ENCODE measurements around the gene WDR86.

The WDR86 gene

DNA sequence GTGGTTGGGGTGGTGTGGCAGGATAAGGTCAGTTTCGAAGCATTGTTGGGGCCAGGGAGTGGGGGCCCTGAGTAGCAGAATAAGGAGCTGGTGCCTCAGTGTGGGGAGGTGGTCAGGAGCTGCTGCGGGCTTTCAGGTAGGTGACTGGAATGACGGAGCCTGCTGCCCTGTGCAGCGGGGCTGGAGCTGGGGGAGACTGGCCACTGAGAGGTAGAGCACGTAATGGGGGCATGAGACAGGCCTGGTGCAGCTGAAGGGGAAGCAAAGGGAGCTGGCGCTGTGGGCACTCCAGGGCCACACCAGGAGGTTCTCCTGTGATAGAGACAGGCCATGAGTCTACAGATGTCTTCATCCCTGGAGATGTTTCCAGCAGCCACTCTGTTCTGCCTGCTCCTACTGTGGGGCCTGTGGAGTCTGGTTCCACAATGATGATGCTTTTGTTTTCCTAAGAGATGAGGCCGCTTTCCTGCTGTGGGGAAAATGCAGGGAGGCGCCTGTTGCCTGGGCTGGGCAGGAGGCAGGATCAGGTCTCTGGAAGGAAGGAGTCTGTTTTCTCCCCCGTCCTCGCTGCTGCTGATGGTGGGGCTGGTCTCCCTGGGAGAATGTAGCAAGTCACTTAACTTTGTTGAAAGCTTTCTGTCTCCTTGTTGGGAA, 37.1 kb downstream of the WDR86 start:
- H3K4me3 ChIP-seq (ENCODE audit: low read depth, low read length), result no peak overlapping the region
- no peak for DNase-seq (ENCODE audit: low read depth)

- H3K4me3 ChIP-seq (ENCODE audit: low read depth, low read length), result no peak overlapping the region
- no peak for DNase-seq (ENCODE audit: low read depth)
Observed at GRCh38 chr7:151371266-151371665, 38.6 kb downstream of the WDR86 start.

DNA sequence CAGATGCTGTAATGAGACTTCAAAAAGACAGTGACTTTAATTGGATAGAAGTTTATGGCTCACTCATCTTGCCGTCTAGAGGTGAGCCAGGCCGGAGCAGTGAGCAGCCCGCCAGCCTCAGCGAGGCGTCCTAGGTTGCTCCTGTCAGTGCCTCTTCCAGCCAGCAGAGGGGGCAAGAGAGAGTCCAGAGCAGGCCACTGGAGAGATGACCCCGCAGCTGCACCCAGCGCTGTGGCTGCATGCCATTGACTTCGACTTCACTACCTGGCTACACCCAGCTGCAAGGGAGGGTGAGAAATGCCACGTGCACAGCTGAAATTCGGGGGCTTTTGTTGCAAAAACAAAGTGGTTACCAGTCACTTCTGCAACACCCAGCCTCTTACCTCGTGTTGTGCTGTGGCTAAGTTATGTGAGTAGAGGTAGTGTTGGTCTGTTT, 41.7 kb downstream of the WDR86 start:
- peak; percentile 12 for DNase-seq (ENCODE audit: low read depth)
- no peak overlapping the region for H3K4me3 ChIP-seq (ENCODE audit: low read depth, low read length)

GRCh38 chr7:151367284-151367683, 42.6 kb downstream of the WDR86 start:
- peak; percentile 4 for DNase-seq (ENCODE audit: low read depth)

GRCh38 chr7:151366880-151367222, 43.0 kb downstream of the WDR86 start:
- no peak overlapping the region for H3K4me3 ChIP-seq (ENCODE audit: low read depth, low read length)
- DNase-seq (ENCODE audit: low read depth), result peak; percentile 14

More at GRCh38 chr7:151367284-151367683, 42.6 kb downstream of the WDR86 start:
- no peak overlapping the region for H3K4me3 ChIP-seq (ENCODE audit: low read depth, low read length)

DNA sequence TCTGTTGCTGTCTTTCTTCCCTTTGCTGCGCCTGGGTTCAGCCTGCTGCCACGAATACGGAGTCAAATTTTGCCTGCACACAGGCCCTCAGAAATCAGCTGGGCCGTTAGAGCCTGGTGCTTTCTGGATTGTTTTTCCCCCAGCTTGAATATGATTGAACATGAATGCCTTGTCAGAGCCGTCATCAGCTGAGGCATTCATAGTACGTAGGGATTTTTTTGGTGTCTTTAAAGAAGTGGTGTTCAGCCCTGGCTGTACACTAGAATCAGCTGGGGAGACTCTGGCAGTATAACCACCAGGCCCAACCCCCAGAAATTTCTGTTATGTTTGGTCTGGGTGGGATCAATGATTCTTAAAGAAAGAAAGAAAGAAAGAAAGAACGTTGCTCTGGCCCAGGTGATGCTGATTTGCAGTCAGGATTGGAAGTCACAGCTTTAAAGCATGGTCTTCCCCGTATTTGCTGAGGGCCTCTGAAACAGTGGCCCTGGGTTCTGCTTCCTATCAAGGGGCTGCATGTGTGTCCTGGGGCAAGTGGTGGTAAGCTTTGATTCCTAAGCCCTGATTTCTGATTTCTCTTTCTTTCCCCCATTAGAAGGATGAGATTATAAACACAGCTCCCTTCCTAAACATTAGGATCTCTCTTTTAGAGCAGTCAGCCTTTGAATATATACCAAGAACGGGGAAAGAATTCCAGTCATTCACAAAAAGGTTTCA, 43.5 kb downstream of the WDR86 start:
- no peak for DNase-seq (ENCODE audit: low read depth)
- no peak overlapping the region for H3K4me3 ChIP-seq (ENCODE audit: low read depth, low read length)

GRCh38 chr7:151363182-151363581, 46.7 kb downstream of the WDR86 start:
- H3K4me3 ChIP-seq (ENCODE audit: low read depth, low read length), result no peak overlapping the region
- DNase-seq (ENCODE audit: low read depth), result no peak

GRCh38 chr7:151361193-151361959, 48.5 kb downstream of the WDR86 start:
- DNase-seq (ENCODE audit: low read depth), result no peak
- no peak overlapping the region for H3K4me3 ChIP-seq (ENCODE audit: low read depth, low read length)

GRCh38 chr7:151352512-151352911, 57.3 kb downstream of the WDR86 start:
- no peak for DNase-seq (ENCODE audit: low read depth)
- H3K4me3 ChIP-seq (ENCODE audit: low read depth, low read length), result no peak overlapping the region

- no peak overlapping the region for H3K4me3 ChIP-seq (ENCODE audit: low read depth, low read length)
- no peak for DNase-seq (ENCODE audit: low read depth)
Observed at GRCh38 chr7:151351967-151352366, 57.9 kb downstream of the WDR86 start.

GRCh38 chr7:151351027-151351426, 58.8 kb downstream of the WDR86 start:
- H3K4me3 ChIP-seq (ENCODE audit: low read depth, low read length), result no peak overlapping the region
- no peak for DNase-seq (ENCODE audit: low read depth)

GRCh38 chr7:151349507-151349853, 60.4 kb downstream of the WDR86 start:
- no peak for DNase-seq (ENCODE audit: low read depth)
- H3K4me3 ChIP-seq (ENCODE audit: low read depth, low read length), result no peak overlapping the region

DNA sequence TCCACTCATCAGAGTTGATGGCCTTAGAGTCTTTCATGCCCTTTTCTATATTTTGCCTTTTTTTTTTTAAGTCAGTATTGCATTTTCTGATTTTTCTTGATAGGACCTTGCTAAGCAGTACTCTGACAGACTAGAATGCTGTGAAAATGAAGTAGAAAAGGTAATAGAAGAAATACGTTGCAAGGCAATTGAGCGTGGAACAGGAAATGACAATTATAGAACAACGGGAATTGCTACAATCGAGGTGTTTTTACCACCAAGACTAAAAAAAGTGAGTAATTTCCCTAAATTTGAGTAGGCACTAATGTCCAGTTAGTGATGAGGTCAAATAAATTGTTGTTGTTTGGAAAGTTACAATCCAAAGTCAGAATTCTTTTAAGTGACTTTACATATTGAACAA, 60.9 kb downstream of the WDR86 start:
- no peak for DNase-seq (ENCODE audit: low read depth)
- no peak overlapping the region for H3K4me3 ChIP-seq (ENCODE audit: low read depth, low read length)

DNA sequence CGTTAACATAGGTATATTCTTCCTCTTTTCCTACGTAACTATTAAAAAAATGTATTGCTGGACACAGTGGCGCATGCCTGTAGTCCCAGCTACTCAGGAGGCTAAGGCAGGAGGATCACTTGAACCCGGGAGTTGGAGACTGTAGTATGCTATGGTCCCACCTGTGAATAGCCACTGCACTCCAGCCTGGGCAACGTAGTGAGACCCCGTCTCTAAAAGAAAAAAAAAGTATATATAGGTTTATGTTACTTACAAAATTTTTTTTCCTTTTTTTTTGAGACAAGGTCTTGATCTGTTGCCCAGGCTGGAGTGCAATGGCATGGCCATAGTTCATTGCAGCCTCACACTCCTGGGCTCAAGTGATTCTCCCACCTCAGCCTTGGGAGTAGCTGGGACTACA, 62.6 kb downstream of the WDR86 start:
- H3K4me3 ChIP-seq (ENCODE audit: low read depth, low read length), result no peak overlapping the region
- no peak for DNase-seq (ENCODE audit: low read depth)

GRCh38 chr7:151346470-151346769, 63.4 kb downstream of the WDR86 start:
- DNase-seq (ENCODE audit: low read depth), result no peak

DNA sequence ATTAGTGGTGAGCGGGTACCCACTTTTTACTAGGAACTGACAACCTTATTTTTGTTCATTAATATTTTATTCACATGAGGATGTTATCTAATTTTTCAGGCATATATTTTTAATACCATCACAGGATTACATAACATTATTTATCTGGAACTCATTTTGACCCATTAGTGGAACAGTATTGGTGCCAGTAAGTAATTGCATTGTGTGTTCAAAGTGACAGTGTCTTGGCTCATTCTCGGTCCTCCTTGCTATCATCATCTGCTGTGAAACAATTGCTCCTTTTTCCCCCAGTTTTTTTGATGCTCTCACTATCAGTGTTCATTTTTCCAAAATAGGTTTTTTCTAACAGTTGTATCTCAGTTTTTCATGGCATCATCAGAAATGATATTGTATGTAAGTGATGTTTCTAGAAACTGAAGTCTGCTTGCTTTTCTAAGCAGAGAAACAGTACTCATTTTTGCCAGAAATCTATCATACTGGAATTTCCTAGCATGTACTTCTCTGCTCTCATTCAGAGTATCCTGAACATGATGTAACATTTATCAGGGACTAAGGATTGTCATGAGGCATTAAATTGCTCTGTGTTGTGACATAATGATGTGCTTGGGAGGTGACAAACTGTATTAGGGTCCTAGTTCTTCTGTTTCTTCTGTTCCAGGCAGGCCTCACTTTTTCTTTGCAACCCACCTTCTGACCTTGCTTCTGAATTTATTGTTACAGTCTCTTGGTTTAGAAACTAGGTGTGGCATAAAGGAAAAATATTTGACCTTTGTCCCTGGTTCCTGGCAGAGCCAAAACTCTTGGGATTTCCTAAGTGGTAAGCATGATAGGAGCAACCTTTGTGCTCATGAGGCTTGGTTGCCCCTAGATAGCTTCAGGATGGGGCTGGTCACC, 64.0 kb downstream of the WDR86 start:
- no peak for DNase-seq (ENCODE audit: low read depth)
- no peak overlapping the region for H3K4me3 ChIP-seq (ENCODE audit: low read depth, low read length)

More at GRCh38 chr7:151346470-151346769, 63.4 kb downstream of the WDR86 start:
- no peak overlapping the region for H3K4me3 ChIP-seq (ENCODE audit: low read depth, low read length)

GRCh38 chr7:151343516-151343915, 66.3 kb downstream of the WDR86 start:
- no peak overlapping the region for H3K4me3 ChIP-seq (ENCODE audit: low read depth, low read length)
- no peak for DNase-seq (ENCODE audit: low read depth)

DNA sequence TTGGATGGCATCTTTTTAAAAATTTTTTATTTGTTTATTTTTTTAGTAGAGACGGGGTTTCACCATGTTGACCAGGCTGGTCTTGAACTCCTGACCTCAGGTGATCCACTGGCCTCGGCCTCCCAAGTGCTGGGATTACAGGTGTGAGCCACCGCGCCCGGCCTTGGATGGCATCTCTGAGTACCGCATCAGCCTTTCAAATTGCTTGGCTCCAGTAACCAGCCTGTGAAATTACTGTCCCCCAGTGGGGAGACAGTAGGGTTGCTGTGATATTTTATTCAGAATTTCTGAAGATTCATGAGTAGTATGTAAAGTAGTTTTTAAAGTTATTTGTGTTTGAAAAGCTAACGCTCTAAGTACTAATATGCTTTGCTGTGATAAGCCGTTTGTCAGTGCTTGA, 67.0 kb downstream of the WDR86 start:
- no peak for DNase-seq (ENCODE audit: low read depth)
- peak overlapping the region; percentile 54 for H3K4me3 ChIP-seq (ENCODE audit: low read depth, low read length)

DNA sequence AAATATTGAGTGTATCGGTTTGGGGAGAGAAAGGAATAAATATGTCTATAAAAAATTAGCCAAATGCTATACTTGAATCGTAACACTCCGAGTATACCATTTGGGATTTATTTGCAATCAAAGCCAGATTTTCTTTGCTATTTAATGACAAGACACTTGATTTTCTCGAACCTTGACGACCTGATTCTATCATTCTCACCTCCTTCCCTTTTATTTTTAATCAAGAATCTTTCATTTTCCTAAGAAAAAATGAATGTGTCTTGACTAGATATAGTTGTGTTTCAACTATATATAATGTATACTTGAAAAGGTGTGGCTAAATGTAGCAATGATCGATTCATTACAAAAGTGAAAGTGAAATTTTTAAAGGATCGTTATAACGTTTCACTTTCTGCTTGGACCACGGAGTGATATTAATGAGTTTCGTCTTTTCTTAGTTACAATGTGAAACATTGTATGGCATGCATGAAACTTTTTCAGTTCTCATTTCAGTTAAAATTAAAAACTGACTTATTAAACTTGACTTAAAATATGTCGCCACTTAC, 67.7 kb downstream of the WDR86 start:
- no peak for DNase-seq (ENCODE audit: low read depth)
- peak overlapping the region; percentile 54 for H3K4me3 ChIP-seq (ENCODE audit: low read depth, low read length)
